Measurements from ENCODE around the gene KLHL18.

KLHL18 gene

DNA sequence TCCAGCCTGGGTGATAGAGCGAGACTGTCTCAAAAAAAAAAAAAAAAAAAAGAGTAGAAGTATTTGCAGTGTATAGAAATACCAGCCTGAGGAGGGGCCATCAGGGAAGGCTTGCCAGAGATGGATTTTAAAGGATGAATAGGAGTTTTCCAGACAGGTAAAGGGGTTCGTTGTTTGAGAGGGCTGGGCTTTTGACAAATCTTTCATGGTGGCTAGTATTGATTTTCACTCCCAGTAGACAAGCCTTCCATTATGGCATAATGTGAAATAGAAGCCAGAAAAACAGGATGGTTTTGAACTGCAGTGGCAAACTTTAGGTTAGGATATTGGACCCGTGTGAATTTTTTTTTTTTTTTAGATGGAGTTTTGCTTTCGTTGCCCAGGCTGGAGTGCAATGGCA is 101.7 kb downstream of the KLHL18 start:
- Histone ChIP-seq H3K27ac (ENCODE audit: low read depth, low read length, poor library complexity, severe bottlenecking) (no peak overlapping the region), H3K27me3 (ENCODE audit: insufficient read depth, low read length) (no peaks in the 10 kb centered on the region), H4K20me1 (ENCODE audit: insufficient read depth, low read length) (no peaks in the 10 kb centered on the region), H3F3A (ENCODE audit: insufficient read depth, low read length) (no peaks in the 10 kb centered on the region), H2AFZ (ENCODE audit: low read length) (no peak overlapping the region), H3K9me2 (ENCODE audit: low read depth, low read length) (no peaks in the 10 kb centered on the region), H3K4me1 (ENCODE audit: insufficient read depth, low read length, severe bottlenecking) (peaks cover 17% of the 10 kb centered on the region), H3K36me3 (ENCODE audit: insufficient read depth, low read length) (peaks cover 8% of the 10 kb centered on the region; the same call in 1 of the 2 replicates), H3K79me2 (ENCODE audit: insufficient read depth, low read length) (peaks cover 37% of the 10 kb centered on the region), H3K4me2 (ENCODE audit: low read length) (no peak overlapping the region), H3K9me3 (ENCODE audit: low read length) (no peaks in the 10 kb centered on the region), H3K4me3 (ENCODE audit: low read depth, low read length, poor library complexity, severe bottlenecking) (no peak overlapping the region), H3K9ac (ENCODE audit: low read length) (no peak overlapping the region)
- TF ChIP-seq EZH2 (IDR thresholded peaks at IDR 0.05; ENCODE audit: borderline replicate concordance, low read length), result no peak
- TF ChIP-seq, protein P1, sequence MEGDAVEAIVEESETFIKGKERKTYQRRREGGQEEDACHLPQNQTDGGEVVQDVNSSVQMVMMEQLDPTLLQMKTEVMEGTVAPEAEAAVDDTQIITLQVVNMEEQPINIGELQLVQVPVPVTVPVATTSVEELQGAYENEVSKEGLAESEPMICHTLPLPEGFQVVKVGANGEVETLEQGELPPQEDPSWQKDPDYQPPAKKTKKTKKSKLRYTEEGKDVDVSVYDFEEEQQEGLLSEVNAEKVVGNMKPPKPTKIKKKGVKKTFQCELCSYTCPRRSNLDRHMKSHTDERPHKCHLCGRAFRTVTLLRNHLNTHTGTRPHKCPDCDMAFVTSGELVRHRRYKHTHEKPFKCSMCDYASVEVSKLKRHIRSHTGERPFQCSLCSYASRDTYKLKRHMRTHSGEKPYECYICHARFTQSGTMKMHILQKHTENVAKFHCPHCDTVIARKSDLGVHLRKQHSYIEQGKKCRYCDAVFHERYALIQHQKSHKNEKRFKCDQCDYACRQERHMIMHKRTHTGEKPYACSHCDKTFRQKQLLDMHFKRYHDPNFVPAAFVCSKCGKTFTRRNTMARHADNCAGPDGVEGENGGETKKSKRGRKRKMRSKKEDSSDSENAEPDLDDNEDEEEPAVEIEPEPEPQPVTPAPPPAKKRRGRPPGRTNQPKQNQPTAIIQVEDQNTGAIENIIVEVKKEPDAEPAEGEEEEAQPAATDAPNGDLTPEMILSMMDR (IDR thresholded peaks at IDR 0.05; ENCODE audit: low read length), result no peak

DNA sequence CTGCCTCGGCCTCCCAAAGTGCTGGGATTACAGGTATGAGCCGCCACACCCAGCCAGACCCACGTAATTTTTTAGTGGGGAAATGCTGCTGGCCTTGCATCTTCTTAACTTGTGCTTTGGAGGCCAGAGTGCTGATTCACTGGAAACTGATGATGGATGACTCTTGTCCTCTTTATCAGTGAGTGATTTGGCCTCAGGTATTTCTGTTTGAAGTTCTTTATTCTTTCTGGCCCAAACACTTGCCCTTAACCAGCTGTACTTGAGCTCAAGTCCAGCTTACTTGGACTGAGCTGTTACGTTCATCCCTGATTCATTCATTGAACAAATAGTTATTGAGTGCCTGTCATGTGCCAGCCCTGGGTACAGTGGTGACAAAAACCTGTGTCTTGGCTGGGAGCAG is 102.3 kb downstream of the KLHL18 start:
- Histone ChIP-seq H3K27ac (ENCODE audit: low read depth, low read length, poor library complexity, severe bottlenecking) (no peak overlapping the region), H3K9ac (ENCODE audit: low read length) (no peak overlapping the region), H3K4me1 (ENCODE audit: insufficient read depth, low read length, severe bottlenecking) (peaks cover 11% of the 10 kb centered on the region), H3K9me3 (ENCODE audit: low read length) (no peaks in the 10 kb centered on the region), H4K20me1 (ENCODE audit: insufficient read depth, low read length) (no peaks in the 10 kb centered on the region), H3F3A (ENCODE audit: insufficient read depth, low read length) (no peaks in the 10 kb centered on the region), H3K36me3 (ENCODE audit: insufficient read depth, low read length) (peaks cover 8% of the 10 kb centered on the region; the same call in 1 of the 2 replicates), H3K9me2 (ENCODE audit: low read depth, low read length) (no peaks in the 10 kb centered on the region), H3K27me3 (ENCODE audit: insufficient read depth, low read length) (no peaks in the 10 kb centered on the region), H3K4me3 (ENCODE audit: low read depth, low read length, poor library complexity, severe bottlenecking) (no peak overlapping the region), H2AFZ (ENCODE audit: low read length) (no peak overlapping the region), H3K4me2 (ENCODE audit: low read length) (no peak overlapping the region), H3K79me2 (ENCODE audit: insufficient read depth, low read length) (peaks cover 37% of the 10 kb centered on the region)
- TF ChIP-seq EZH2 (IDR thresholded peaks at IDR 0.05; ENCODE audit: borderline replicate concordance, low read length), result no peak
- TF ChIP-seq, protein P1 (IDR thresholded peaks at IDR 0.05; ENCODE audit: low read length), result no peak

DNA sequence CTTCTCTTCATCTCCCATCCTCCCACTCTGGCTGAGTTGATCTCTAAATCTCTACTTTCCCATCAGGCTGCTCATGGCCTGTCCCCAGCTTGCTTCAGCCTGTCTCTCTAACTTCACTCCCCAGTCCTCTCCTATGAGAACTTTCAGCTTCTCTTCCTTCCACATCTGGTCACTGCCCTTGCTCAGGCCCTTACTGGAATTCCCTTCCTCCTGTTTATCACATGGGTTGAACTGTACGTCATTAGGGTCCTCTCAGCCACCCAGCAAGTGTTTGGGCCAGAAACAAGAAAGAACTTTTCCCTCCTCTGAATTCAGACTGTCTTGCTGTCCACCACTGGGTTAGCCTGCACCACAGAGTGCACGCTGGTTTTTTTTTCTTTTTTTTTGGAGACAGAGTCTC is 103.1 kb downstream of the KLHL18 start:
- Histone ChIP-seq H3K9me2 (ENCODE audit: low read depth, low read length) (no peaks in the 10 kb centered on the region), H3K4me2 (ENCODE audit: low read length) (no peak overlapping the region), H3K9ac (ENCODE audit: low read length) (no peak overlapping the region; the same call in 1 of the 2 replicates), H3K36me3 (ENCODE audit: insufficient read depth, low read length) (peaks cover 8% of the 10 kb centered on the region; the same call in 1 of the 2 replicates), H3K4me3 (ENCODE audit: low read depth, low read length, poor library complexity, severe bottlenecking) (no peak overlapping the region), H2AFZ (ENCODE audit: low read length) (no peak overlapping the region), H3K9me3 (ENCODE audit: low read length) (no peaks in the 10 kb centered on the region), H4K20me1 (ENCODE audit: insufficient read depth, low read length) (no peaks in the 10 kb centered on the region), H3K79me2 (ENCODE audit: insufficient read depth, low read length) (peaks cover 43% of the 10 kb centered on the region), H3F3A (ENCODE audit: insufficient read depth, low read length) (no peaks in the 10 kb centered on the region), H3K27ac (ENCODE audit: low read depth, low read length, poor library complexity, severe bottlenecking) (no peak overlapping the region), H3K4me1 (ENCODE audit: insufficient read depth, low read length, severe bottlenecking) (peaks cover 9% of the 10 kb centered on the region), H3K27me3 (ENCODE audit: insufficient read depth, low read length) (no peaks in the 10 kb centered on the region)
- TF ChIP-seq, protein P1 (IDR thresholded peaks at IDR 0.05; ENCODE audit: low read length), result no peak
- TF ChIP-seq EZH2 (IDR thresholded peaks at IDR 0.05; ENCODE audit: borderline replicate concordance, low read length), result no peak
